A673 (cell line): ENCODE results near the gene CLDN24. TPM values are rescaled to one million over a fixed set of nuclear protein-coding genes. Genes with fewer than 3 reads are reported as not detected.

Experiments used
- BruUV-seq: library from RNA; stranded (reverse); fragments of 400-500 nt; replicated peaks from 2 replicates; lab custom pipeline; 2021; lab: Mats Ljungman, UMichigan
- CTCF ChIA-PET: fragments of 300-600 bp; sonication (Branson Sonifier 250); formaldehyde crosslinking; loops from one replicate; lab custom pipeline; 2022; ENCODE audit warnings: antibody characterized with exemption; lab: Charles Lee
- POLR2A ChIA-PET: fragments of 300-600 bp; sonication (Branson Sonifier 250); formaldehyde crosslinking; loops from one replicate; lab custom pipeline; 2022; ENCODE audit warnings: antibody characterized with exemption; ENCODE audit not compliant: low non-redundant PET; lab: Charles Lee
- DNase-seq: peaks from one replicate; pipeline ENCODE4 v3.0.0-alpha.2; 2015; ENCODE audit warnings: low spot score
- H3K27ac ChIP-seq: fragments of 200-600 bp; sonication (generic); 2 replicates; pipeline ENCODE4 v1.5.1; 2016; ENCODE audit warnings: mixed run types, low read depth, mild to moderate bottlenecking, mixed read lengths, antibody characterized with exemption, low read length; ENCODE audit not compliant: poor library complexity, severe bottlenecking
- H3K27me3 ChIP-seq: fragments of 200-600 bp; sonication (generic); replicated peaks from 2 replicates; pipeline ENCODE4 v1.6.1; 2017; ENCODE audit warnings: mixed run types, low read depth, mild to moderate bottlenecking, mixed read lengths, antibody characterized with exemption, low read length; ENCODE audit not compliant: insufficient read depth, poor library complexity
- H3K36me3 ChIP-seq: fragments of 200-600 bp; sonication (generic); 2 replicates; pipeline ENCODE4 v1.6.1; 2016; ENCODE audit warnings: mixed run types, mild to moderate bottlenecking, mixed read lengths, antibody characterized with exemption, low read length; ENCODE audit not compliant: insufficient read depth, poor library complexity, severe bottlenecking
- H3K4me1 ChIP-seq: fragments of 200-600 bp; sonication (generic); 2 replicates; pipeline ENCODE4 v1.6.1; 2017; ENCODE audit warnings: mixed run types, mild to moderate bottlenecking, mixed read lengths, antibody characterized with exemption, low read length; ENCODE audit not compliant: insufficient read depth, poor library complexity, severe bottlenecking
- H3K4me3 ChIP-seq: fragments of 200-600 bp; sonication (generic); 2 replicates; pipeline ENCODE4 v1.5.1; 2016; ENCODE audit warnings: low read depth, mixed run types, mild to moderate bottlenecking, mixed read lengths, low read length; ENCODE audit not compliant: poor library complexity, severe bottlenecking
- H3K9me3 ChIP-seq: fragments of 200-600 bp; sonication (generic); 2 replicates; pipeline ENCODE4 v1.6.1; 2016; ENCODE audit warnings: mixed run types, low read depth, mild to moderate bottlenecking, mixed read lengths, antibody characterized with exemption, low read length; ENCODE audit not compliant: poor library complexity, severe bottlenecking
- EZH2 ChIP-seq: fragments of 200-600 bp; sonication (generic); IDR thresholded peaks from 2 replicates; pipeline ENCODE4 v1.6.1; 2017; ENCODE audit warnings: borderline replicate concordance, low read depth, mild to moderate bottlenecking, mixed read lengths, antibody characterized with exemption, low read length; ENCODE audit not compliant: poor library complexity, severe bottlenecking
- intact Hi-C: fragments of 100-400 bp; cut with micrococcal nuclease; formaldehyde crosslinking; loops from one replicate; pipeline ENCODE4 v1.10.0; 2022; ENCODE audit not compliant: unreplicated experiment
- total RNA-seq: library from RNA; stranded (reverse); gene quantifications from 2 replicates; pipeline ENCODE4 v1.2.3, GENCODE V29; 2021
- TF ChIP-seq, protein P1 (sequence below): fragments of 300-800, 200-600 bp; sonication (generic); conservative IDR thresholded peaks from 2 replicates; pipeline ENCODE4 v1.5.1; 2017; ENCODE audit warnings: low read depth, mild to moderate bottlenecking, antibody characterized with exemption, low read length, moderate library complexity, mixed read lengths

CLDN24 gene
- total RNA-seq, 1 experiment from 2014 or later = not detected

DNA sequence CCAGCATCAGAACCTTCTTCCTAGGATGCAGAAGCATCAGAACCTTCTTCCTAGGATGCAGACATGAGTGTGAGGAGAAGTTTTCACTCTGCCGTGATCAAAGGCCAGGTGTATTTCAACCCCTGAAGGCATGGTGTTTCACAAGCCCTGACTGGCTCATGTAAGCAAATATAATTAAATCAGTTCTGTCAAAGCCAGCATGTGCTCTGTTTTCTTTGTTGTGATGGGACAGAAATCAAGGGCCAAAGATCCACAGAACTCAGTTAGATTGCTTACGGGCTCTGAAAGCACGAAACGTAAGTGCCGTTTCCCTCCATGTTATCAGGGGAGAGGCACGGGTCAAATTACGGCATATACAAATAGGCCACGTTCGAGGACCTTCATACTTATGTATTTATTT is 32.0 kb upstream of the CLDN24 start:
- CTCF ChIA-PET = no interaction called here
- intact Hi-C loops = no loop called here

DNA sequence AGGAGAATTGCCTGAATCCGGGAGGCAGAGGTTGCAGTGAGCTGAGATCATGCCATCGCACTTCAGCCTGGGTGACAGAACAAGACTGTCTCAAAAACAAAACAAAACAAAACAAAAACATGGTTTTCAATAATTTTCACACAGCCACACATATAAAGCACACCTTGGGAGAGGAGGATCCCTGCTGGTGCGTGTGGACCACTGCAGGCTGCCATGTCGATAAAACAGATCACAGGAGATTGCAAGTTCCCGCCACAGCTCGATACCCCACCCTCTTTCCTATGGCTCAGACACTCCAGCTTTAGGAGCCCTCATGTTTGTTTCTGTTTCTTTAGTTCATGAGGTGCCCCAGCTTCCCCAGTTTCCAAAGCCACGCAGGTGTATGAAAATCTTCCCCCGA is 31.3 kb upstream of the CLDN24 start:
- Histone ChIP-seq H3K27me3 (no peaks in the 10 kb centered on the region), H3K9me3 (no peaks in the 10 kb centered on the region), H3K4me1 (peaks cover 4% of the 10 kb centered on the region), H3K36me3 (no peaks in the 10 kb centered on the region), H3K27ac (no peak overlapping the region), H3K4me3 (no peak overlapping the region)
- no TSS peak for BruUV-seq
- ChIA-PET POLR2A (no interaction called here), CTCF (no interaction called here)
- intact Hi-C loops = no loop called here
- TF ChIP-seq, protein P1, sequence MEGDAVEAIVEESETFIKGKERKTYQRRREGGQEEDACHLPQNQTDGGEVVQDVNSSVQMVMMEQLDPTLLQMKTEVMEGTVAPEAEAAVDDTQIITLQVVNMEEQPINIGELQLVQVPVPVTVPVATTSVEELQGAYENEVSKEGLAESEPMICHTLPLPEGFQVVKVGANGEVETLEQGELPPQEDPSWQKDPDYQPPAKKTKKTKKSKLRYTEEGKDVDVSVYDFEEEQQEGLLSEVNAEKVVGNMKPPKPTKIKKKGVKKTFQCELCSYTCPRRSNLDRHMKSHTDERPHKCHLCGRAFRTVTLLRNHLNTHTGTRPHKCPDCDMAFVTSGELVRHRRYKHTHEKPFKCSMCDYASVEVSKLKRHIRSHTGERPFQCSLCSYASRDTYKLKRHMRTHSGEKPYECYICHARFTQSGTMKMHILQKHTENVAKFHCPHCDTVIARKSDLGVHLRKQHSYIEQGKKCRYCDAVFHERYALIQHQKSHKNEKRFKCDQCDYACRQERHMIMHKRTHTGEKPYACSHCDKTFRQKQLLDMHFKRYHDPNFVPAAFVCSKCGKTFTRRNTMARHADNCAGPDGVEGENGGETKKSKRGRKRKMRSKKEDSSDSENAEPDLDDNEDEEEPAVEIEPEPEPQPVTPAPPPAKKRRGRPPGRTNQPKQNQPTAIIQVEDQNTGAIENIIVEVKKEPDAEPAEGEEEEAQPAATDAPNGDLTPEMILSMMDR = no peak
- no peak for TF ChIP-seq EZH2
- DNase-seq = no peak

More for the DNA sequence above, 32.0 kb upstream of the CLDN24 start:
- H3K27me3 ChIP-seq = no peaks in the 10 kb centered on the region
- BruUV-seq = no TSS peak
- POLR2A ChIA-PET = no interaction called here
- no peak overlapping the region for H3K4me3 ChIP-seq
- DNase-seq = no peak
- no peaks in the 10 kb centered on the region for H3K36me3 ChIP-seq
- H3K27ac ChIP-seq = no peak overlapping the region
- no peaks in the 10 kb centered on the region for H3K9me3 ChIP-seq
- H3K4me1 ChIP-seq = peaks cover 4% of the 10 kb centered on the region
- TF ChIP-seq EZH2 = no peak

DNA sequence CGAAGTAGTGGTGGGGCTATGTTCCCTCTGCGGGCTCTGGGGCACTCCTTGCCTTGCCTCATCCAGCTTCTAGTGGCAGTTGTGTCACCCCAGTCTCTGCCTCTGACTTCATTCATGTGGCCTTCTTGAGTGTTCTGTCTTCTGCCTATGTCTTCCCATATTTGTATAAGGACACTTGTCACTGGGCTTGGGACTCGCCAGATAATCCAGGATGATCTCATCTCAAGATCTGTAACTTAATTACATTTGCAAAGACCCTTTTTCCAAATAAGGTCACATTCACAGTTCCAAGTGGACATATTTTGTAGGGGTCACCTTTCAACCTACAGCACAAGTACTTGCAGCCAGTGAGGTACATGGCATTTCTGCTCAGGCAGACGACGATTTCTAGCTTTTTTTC is 30.3 kb upstream of the CLDN24 start:
- BruUV-seq = no TSS peak
- Histone ChIP-seq H3K27me3 (no peaks in the 10 kb centered on the region), H3K9me3 (no peaks in the 10 kb centered on the region), H3K4me1 (peaks cover 4% of the 10 kb centered on the region), H3K36me3 (no peaks in the 10 kb centered on the region), H3K27ac (no peak overlapping the region), H3K4me3 (no peak overlapping the region)
- no peak for DNase-seq
- ChIA-PET CTCF (no interaction called here), POLR2A (no interaction called here)
- intact Hi-C loops = no loop called here
- no peak for TF ChIP-seq EZH2
- TF ChIP-seq, protein P1 = no peak
